ENCODE data around the gene MAP7. TPM values are rescaled to one million over a fixed set of nuclear protein-coding genes. Genes with fewer than 3 reads are reported as not detected.
"Not testable (repeated sequence)": the region's sequence is repeated elsewhere in the genome, so short reads cannot be mapped to it uniquely, and the experiment has no call there.

Gene MAP7
- total RNA-seq, 3 donors from 2014 or later (not counting 1 experiment from before 2014, with no cell fraction given) = 0.14 to 0.68 (median 0.14) TPM

- no peak for ATAC-seq
- H3K27ac Mint-ChIP-seq = no peak overlapping the region
- Histone ChIP-seq H3K4me3 (ENCODE audit: low read length) (no peak overlapping the region), H3K4me1 (ENCODE audit: control insufficient read depth, insufficient read depth, low read length) (no peaks in the 10 kb centered on the region), H3K27ac (ENCODE audit: low read length) (no peak overlapping the region), H3K9me3 (ENCODE audit: control insufficient read depth, insufficient read depth, low read length) (no peaks in the 10 kb centered on the region), H3K27me3 (ENCODE audit: control insufficient read depth, insufficient read depth, low read length) (no peaks in the 10 kb centered on the region), H3K36me3 (ENCODE audit: control insufficient read depth, insufficient read depth, low read length) (no peaks in the 10 kb centered on the region)
- peaks cover 7 to 11% of the 10 kb centered on the region in 2 donors for H3K27me3 Mint-ChIP-seq (ENCODE audit: low read depth in 2 of 2)
- 96% methylated on average over 6 of the region's 6 CpGs for WGBS (ENCODE audit: insufficient coverage)
- H3K4me3 Mint-ChIP-seq = no peak overlapping the region
- H3K4me1 Mint-ChIP-seq = no peaks in the 10 kb centered on the region
- DNase-seq = no peak
- TF ChIP-seq CTCF (IDR thresholded peaks at IDR 0.05) = no peak
- H3K36me3 Mint-ChIP-seq = no peaks in the 10 kb centered on the region
- intact Hi-C loops (cut with micrococcal nuclease) = no loop called here
- H3K9me3 Mint-ChIP-seq = no peaks in the 10 kb centered on the region
Observed at GRCh38 chr6:136403110-136403980, 146.9 kb downstream of the MAP7 start.

GRCh38 chr6:136401749-136402148 is 148.5 kb downstream of the MAP7 start:
- Histone ChIP-seq H3K9me3 (ENCODE audit: control insufficient read depth, insufficient read depth, low read length) (no peaks in the 10 kb centered on the region), H3K4me3 (ENCODE audit: low read length) (no peak overlapping the region), H3K4me1 (ENCODE audit: control insufficient read depth, insufficient read depth, low read length) (no peaks in the 10 kb centered on the region), H3K36me3 (ENCODE audit: control insufficient read depth, insufficient read depth, low read length) (no peaks in the 10 kb centered on the region), H3K27me3 (ENCODE audit: control insufficient read depth, insufficient read depth, low read length) (no peaks in the 10 kb centered on the region), H3K27ac (ENCODE audit: low read length) (no peak overlapping the region)
- ATAC-seq (no peak), DNase-seq (no peak)
- no peak for TF ChIP-seq CTCF (IDR thresholded peaks at IDR 0.05)
- Mint-ChIP-seq H3K36me3 (no peaks in the 10 kb centered on the region), H3K27me3 (ENCODE audit: low read depth in 2 of 2) (peaks cover 0 to 7% of the 10 kb centered on the region in 2 donors), H3K9me3 (no peaks in the 10 kb centered on the region), H3K4me3 (no peak overlapping the region), H3K27ac (no peak overlapping the region), H3K4me1 (no peaks in the 10 kb centered on the region)
- intact Hi-C loops (cut with micrococcal nuclease) = no loop called here
- 96% methylated on average over 3 of the region's 3 CpGs for WGBS (ENCODE audit: insufficient coverage)

- H3K9me3 ChIP-seq (ENCODE audit: control insufficient read depth, insufficient read depth, low read length); H3K4me3 Mint-ChIP-seq; intact Hi-C loops (cut with micrococcal nuclease); H3K4me1 ChIP-seq (ENCODE audit: control insufficient read depth, insufficient read depth, low read length); H3K27ac Mint-ChIP-seq; H3K36me3 ChIP-seq (ENCODE audit: control insufficient read depth, insufficient read depth, low read length); H3K27me3 ChIP-seq (ENCODE audit: control insufficient read depth, insufficient read depth, low read length); H3K27me3 Mint-ChIP-seq (ENCODE audit: low read depth in 2 of 2); H3K4me3 ChIP-seq (ENCODE audit: low read length); H3K9me3 Mint-ChIP-seq; H3K4me1 Mint-ChIP-seq; H3K36me3 Mint-ChIP-seq; ATAC-seq; H3K27ac ChIP-seq (ENCODE audit: low read length); DNase-seq: not testable (repeated sequence)
- WGBS (ENCODE audit: insufficient coverage) = 86% methylated on average over 3 of the region's 4 CpGs
Observed at GRCh38 chr6:136401236-136401635, 149.0 kb downstream of the MAP7 start.

GRCh38 chr6:136398453-136398852 is 151.8 kb downstream of the MAP7 start:
- Histone ChIP-seq H3K27ac (ENCODE audit: low read length) (no peak overlapping the region), H3K4me3 (ENCODE audit: low read length) (no peak overlapping the region), H3K27me3 (ENCODE audit: control insufficient read depth, insufficient read depth, low read length) (no peaks in the 10 kb centered on the region), H3K9me3 (ENCODE audit: control insufficient read depth, insufficient read depth, low read length) (no peaks in the 10 kb centered on the region), H3K4me1 (ENCODE audit: control insufficient read depth, insufficient read depth, low read length) (no peaks in the 10 kb centered on the region), H3K36me3 (ENCODE audit: control insufficient read depth, insufficient read depth, low read length) (no peaks in the 10 kb centered on the region)
- Mint-ChIP-seq H3K27me3 (ENCODE audit: low read depth in 2 of 2) (peaks cover 7 to 12% of the 10 kb centered on the region in 2 donors), H3K4me3 (no peak overlapping the region), H3K9me3 (no peaks in the 10 kb centered on the region), H3K4me1 (no peaks in the 10 kb centered on the region), H3K27ac (no peak overlapping the region), H3K36me3 (no peaks in the 10 kb centered on the region)
- intact Hi-C loops (cut with micrococcal nuclease) = no loop called here
- WGBS (ENCODE audit: insufficient coverage) = 77% methylated on average over 2 of the region's 3 CpGs
- ATAC-seq = no peak
- TF ChIP-seq CTCF (IDR thresholded peaks at IDR 0.05) = no peak
- DNase-seq = no peak

All from natural killer cell (primary cell).